Renal cortical epithelial cell (primary cell): ENCODE measurements around the gene MORN4. TPM values are rescaled to one million over a fixed set of nuclear protein-coding genes. Genes with fewer than 3 reads are reported as not detected.
A peak's percentile ranks its signal among the peaks of the same experiment; 100 is the strongest.

ENCODE experiments used
- DNase-seq: peaks from one replicate; pipeline ENCODE4 v3.0.0-alpha.2; 2011; ENCODE audit warnings: low read depth
- total RNA-seq: library from RNA; depleted of rRNA; stranded (reverse); fragments of >200 nt; gene quantifications from 2 replicates; pipeline ENCODE4 v1.2.3, GENCODE V29; 2014

The MORN4 gene
- total RNA-seq, 1 donor from 2014 or later, result 3.5 TPM

- no peak for DNase-seq
These were observed 59.6 kb downstream of the MORN4 start for GRCh38 chr10:97573672-97574071.

DNA sequence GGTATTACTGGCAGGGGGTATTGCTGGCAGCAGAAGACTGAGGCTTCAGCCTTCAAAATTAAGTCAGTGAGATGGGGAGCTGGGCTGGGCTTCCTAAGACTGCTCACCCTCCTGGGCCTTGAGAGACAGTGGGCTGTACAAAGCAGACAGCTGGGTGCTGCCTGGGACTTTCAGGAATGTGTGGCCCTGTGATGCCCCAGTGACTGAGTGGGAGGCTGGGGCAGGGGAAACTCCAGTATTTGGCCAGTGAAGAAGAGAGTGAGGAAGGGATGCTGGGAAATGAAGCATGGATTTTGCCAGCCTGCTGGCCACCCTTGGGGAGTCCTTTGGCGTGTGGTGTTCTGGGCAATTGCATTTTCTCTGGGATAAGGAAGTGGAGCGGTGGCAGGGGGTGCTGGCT, 60.3 kb downstream of the MORN4 start:
- DNase-seq, result peak; percentile 69

- DNase-seq, result peak; percentile 78
These were observed 60.9 kb downstream of the MORN4 start, which contains the start of gene ANKRD2 for GRCh38 chr10:97572214-97572989. Gene ANKRD2, plus strand, starts transcription at chr10:97572779. Its CDS starts 10 bp downstream, at chr10:97572789.

DNA sequence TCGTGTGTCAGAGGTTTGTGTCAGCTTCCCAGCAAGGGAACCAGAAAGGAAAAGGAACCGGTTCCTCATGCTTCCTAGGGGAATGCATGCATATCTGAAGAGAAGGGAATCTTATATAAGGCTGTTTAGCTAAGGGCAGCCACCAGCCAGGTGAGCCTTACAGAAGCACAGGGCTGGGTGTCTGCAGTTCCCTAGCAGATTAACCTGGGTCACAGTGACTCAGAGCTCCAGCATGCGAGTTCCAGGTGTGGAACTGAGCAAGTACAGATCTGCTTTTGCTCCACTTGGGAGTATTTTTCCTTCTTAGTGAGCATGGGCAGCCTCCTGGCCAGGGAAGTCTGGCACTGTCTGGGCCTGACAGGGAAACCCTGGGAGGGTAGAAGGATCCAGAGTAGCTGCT, 61.7 kb downstream of the MORN4 start:
- peak; percentile 76 for DNase-seq

GRCh38 chr10:97570789-97571471, 62.4 kb downstream of the MORN4 start:
- DNase-seq, result no peak

DNA sequence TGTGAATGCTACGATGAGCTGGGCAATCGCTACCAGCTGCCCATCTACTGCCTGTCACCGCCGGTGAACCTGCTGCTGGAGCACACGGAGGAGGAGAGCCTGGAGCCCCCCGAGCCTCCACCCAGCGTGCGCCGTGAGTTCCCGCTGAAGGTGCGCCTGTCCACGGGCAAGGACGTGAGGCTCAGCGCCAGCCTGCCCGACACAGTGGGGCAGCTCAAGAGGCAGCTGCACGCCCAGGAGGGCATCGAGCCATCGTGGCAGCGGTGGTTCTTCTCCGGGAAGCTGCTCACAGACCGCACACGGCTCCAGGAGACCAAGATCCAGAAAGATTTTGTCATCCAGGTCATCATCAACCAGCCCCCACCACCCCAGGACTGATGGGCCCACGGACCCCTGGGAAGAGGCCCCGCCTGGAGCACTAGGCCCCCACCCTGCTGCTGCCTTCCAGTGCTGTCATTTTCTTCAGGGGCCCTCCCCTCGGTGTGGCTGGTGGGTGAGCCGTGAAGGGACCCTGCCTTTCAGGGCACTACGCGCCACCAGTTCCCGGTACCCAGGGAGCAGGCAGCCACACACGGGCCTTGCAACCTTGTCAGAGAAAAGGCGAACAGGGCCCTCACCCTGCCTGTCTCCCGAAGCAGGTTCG, 63.0 kb downstream of the MORN4 start:
- no peak for DNase-seq

DNA sequence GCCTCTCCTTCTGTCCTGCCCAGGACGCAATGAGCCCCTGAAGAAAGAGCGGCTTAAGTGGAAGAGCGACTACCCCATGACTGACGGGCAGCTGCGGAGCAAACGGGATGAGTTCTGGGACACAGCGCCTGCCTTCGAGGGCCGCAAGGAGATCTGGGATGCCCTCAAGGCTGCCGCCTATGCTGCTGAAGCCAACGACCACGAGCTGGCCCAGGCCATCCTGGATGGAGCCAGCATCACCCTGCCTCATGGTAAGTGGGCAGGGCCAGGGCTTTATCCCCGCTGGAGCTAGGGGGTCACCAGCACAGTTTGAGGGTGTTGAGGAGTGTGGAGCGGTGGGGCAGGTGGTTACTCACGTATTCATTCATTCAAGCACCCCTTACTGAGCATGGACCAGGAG, 65.4 kb downstream of the MORN4 start:
- no peak for DNase-seq

- DNase-seq, result no peak
These were observed 66.8 kb downstream of the MORN4 start for GRCh38 chr10:97566336-97566996.

- DNase-seq, result no peak
These were observed 68.5 kb downstream of the MORN4 start for GRCh38 chr10:97564776-97565175.

Other genes starting within 250 kb of the MORN4 start
- gene RRP12, start 232.2 kb downstream of the MORN4 start, total RNA-seq, result 22.6 and 29.2 TPM in 2 replicates
- 433 and 552 TPM in 2 replicates for gene PGAM1, start 207.3 kb downstream of the MORN4 start, total RNA-seq
- gene EXOSC1, start 187.5 kb downstream of the MORN4 start, total RNA-seq, result 26.5 and 35.3 TPM in 2 replicates
- gene ZDHHC16, start 187.3 kb downstream of the MORN4 start, total RNA-seq, result 30.2 and 39.2 TPM in 2 replicates
- gene MMS19, start 135.1 kb downstream of the MORN4 start, total RNA-seq, result 67.9 and 95.0 TPM in 2 replicates
- gene UBTD1, start 134.6 kb downstream of the MORN4 start, total RNA-seq, result 21.5 and 27.9 TPM in 2 replicates
- gene ANKRD2, start 60.7 kb downstream of the MORN4 start, total RNA-seq, result 31.3 and 35.9 TPM in 2 replicates
- gene HOGA1, start 49.1 kb downstream of the MORN4 start, total RNA-seq, result 72.3 and 121 TPM in 2 replicates
- 0.35 and 3.2 TPM in 2 replicates for gene C10orf62, start 43.8 kb downstream of the MORN4 start, total RNA-seq
- gene PI4K2A, start 7.2 kb upstream of the MORN4 start, total RNA-seq, result 26.9 and 34.0 TPM in 2 replicates
- 7.5 and 8.2 TPM in 2 replicates for gene AVPI1, start 53.7 kb upstream of the MORN4 start, total RNA-seq
- 17.5 and 19.3 TPM in 2 replicates for gene MARVELD1, start 80.2 kb upstream of the MORN4 start, total RNA-seq
- 34.9 and 37.5 TPM in 2 replicates for gene ZFYVE27, start 103.6 kb upstream of the MORN4 start, total RNA-seq
- gene SFRP5, start 138.5 kb upstream of the MORN4 start, total RNA-seq, result 0.17 and 0.60 TPM in 2 replicates
- gene GOLGA7B, start 216.3 kb upstream of the MORN4 start, total RNA-seq, result 0.05 and 0.35 TPM in 2 replicates